Measurements from ENCODE around the gene MGAT3.
A peak's percentile ranks its signal among the peaks of the same experiment; 100 is the strongest.

DNA sequence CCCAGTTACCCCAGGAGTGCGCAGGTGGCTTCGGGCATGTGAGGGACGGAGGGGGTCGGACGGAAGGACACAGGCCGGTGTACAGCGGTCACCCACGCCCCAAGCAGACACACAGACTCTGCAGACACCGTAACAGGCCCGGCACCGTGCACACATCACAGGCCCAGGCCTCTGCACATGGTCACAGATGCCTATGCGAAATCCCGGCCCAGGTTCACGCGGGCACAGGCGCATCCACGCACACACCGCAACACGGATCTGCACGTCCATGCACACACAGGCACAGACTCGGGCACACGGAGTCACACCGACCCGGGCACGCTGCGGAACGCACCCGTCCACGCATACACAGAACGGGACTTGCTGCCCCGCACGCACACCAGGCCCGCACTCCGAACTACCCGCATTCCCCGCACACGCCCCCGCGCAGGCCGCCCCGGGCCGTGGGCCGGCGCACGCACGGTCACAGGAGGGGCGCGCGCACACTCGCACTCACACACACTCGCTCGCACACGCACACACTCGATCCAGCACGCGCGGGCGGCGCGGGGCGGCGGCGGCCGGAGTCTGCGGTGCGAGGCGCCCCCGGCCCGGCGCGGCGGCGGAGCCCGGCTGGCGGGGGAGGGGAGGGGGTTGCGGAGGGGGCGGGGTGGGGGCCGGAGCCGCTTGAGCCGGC, at the start of gene MGAT3:
- TF ChIP-seq, protein P1, sequence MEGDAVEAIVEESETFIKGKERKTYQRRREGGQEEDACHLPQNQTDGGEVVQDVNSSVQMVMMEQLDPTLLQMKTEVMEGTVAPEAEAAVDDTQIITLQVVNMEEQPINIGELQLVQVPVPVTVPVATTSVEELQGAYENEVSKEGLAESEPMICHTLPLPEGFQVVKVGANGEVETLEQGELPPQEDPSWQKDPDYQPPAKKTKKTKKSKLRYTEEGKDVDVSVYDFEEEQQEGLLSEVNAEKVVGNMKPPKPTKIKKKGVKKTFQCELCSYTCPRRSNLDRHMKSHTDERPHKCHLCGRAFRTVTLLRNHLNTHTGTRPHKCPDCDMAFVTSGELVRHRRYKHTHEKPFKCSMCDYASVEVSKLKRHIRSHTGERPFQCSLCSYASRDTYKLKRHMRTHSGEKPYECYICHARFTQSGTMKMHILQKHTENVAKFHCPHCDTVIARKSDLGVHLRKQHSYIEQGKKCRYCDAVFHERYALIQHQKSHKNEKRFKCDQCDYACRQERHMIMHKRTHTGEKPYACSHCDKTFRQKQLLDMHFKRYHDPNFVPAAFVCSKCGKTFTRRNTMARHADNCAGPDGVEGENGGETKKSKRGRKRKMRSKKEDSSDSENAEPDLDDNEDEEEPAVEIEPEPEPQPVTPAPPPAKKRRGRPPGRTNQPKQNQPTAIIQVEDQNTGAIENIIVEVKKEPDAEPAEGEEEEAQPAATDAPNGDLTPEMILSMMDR (IDR thresholded peaks at IDR 0.05 in 8 of 11, conservative IDR thresholded peaks at IDR 0.05 in 3 of 11): no peak
- no peak for TF ChIP-seq POLR2A (IDR thresholded peaks at IDR 0.05)
- peak in 1 of 3 donors; percentile 19 for TF ChIP-seq POLR2AphosphoS5 (IDR thresholded peaks at IDR 0.05)

All from spleen (tissue), 7 donors.